ENCODE measurements around the gene SPECC1.
"Not testable (repeated sequence)": the region's sequence is repeated elsewhere in the genome, so short reads cannot be mapped to it uniquely, and the experiment has no call there.

SPECC1 gene

GRCh38 chr17:20089756-20090547, 80.8 kb downstream of the SPECC1 start:
- Histone ChIP-seq H3K4me3 (ENCODE audit: low read length) (no peak overlapping the region), H3K9me3 (ENCODE audit: control insufficient read depth, low read depth, low read length) (no peaks in the 10 kb centered on the region), H3K9ac (ENCODE audit: low read length) (no peak overlapping the region), H3K36me3 (ENCODE audit: control insufficient read depth, low read depth, low read length) (no peaks in the 10 kb centered on the region), H3K27me3 (ENCODE audit: control insufficient read depth, insufficient read depth, low read length) (no peaks in the 10 kb centered on the region), H3K27ac (ENCODE audit: low read length) (no peak overlapping the region), H3K4me1 (ENCODE audit: control insufficient read depth, low read depth, low read length) (peaks cover 23% of the 10 kb centered on the region)

DNA sequence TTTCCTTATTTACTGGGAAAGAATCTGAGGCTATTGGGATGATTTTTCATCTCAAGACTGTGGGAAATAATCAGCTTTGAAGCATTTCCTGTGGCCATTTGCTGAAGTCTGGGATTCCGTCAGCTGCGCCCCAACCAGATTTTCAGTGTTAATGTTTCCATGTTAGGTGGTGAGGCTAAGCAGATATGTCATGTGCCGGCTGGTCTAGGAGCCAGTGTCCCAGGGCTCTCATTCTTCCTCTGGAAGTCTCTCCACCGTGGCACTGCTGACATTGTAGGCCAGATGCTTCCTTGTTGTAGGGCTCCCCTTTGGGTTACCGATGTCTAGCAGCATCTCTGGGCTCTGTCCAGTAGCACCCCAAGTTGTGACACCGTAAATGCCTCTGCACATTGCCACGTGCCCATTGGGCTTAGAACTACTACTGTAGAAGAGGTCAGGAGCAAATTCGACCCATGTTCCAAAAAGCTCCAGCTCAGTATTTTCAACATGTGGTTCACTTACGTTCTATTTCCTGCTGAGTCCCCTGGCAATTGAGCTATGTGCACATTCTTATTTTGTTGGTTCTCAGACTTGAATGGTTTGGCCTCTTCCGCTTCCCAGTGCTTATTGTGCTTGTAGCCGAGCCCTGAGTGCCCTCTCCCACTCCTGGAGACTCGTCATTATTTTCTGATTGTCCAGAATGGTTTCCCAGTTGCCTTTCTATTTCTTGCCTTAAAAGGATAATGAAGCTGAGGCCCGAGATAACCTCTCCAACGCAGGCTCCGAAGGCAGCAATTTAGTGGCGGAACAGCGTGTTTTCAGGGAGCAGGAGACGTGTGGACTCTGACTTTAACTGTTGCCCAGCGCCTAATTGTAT, 82.2 kb downstream of the SPECC1 start:
- no peak overlapping the region for H3K27ac ChIP-seq (ENCODE audit: low read length)
- no peaks in the 10 kb centered on the region for H3K27me3 ChIP-seq (ENCODE audit: control insufficient read depth, insufficient read depth, low read length)

DNA sequence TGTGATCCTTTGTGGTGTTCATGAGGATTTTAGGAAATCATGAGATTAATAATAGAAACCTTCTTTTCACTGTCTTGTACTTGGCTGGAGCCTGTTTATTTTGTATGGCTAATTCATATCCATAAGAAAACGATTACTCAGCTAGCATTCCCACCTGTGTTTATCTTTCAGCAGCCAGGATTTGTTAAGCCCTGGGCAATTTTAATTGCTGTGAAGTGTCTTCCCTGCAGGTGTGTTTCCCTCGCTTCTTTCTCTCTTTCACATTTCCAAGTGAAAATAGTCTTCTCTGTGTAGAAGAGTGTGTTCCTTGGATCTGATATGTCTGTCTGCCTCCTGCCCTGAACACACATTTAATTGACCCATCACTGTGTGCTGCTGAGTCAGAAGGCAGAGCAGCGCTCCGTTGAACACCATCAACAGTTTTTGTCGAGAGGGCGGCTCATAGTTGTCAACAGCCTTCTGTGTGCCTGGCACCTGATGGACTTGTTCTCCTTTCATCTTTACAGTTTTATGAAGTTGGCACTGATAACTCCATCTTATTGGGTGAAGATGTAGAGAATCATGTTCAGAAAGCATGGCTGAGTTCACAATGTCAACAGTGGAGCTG, 83.2 kb downstream of the SPECC1 start:
- Histone ChIP-seq H3K27ac (ENCODE audit: low read length) (no peak overlapping the region), H3K36me3 (ENCODE audit: control insufficient read depth, low read depth, low read length) (no peaks in the 10 kb centered on the region), H3K4me3 (ENCODE audit: low read length) (no peak overlapping the region), H3K9me3 (ENCODE audit: control insufficient read depth, low read depth, low read length) (no peaks in the 10 kb centered on the region), H3K9ac (ENCODE audit: low read length) (no peak overlapping the region), H3K27me3 (ENCODE audit: control insufficient read depth, insufficient read depth, low read length) (no peaks in the 10 kb centered on the region), H3K4me1 (ENCODE audit: control insufficient read depth, low read depth, low read length) (peaks cover 23% of the 10 kb centered on the region)

More for the DNA sequence above, 82.2 kb downstream of the SPECC1 start:
- no peak overlapping the region for H3K9ac ChIP-seq (ENCODE audit: low read length)
- peaks cover 23% of the 10 kb centered on the region for H3K4me1 ChIP-seq (ENCODE audit: control insufficient read depth, low read depth, low read length)
- H3K9me3 ChIP-seq (ENCODE audit: control insufficient read depth, low read depth, low read length): no peaks in the 10 kb centered on the region
- H3K4me3 ChIP-seq (ENCODE audit: low read length): no peak overlapping the region
- no peaks in the 10 kb centered on the region for H3K36me3 ChIP-seq (ENCODE audit: control insufficient read depth, low read depth, low read length)

DNA sequence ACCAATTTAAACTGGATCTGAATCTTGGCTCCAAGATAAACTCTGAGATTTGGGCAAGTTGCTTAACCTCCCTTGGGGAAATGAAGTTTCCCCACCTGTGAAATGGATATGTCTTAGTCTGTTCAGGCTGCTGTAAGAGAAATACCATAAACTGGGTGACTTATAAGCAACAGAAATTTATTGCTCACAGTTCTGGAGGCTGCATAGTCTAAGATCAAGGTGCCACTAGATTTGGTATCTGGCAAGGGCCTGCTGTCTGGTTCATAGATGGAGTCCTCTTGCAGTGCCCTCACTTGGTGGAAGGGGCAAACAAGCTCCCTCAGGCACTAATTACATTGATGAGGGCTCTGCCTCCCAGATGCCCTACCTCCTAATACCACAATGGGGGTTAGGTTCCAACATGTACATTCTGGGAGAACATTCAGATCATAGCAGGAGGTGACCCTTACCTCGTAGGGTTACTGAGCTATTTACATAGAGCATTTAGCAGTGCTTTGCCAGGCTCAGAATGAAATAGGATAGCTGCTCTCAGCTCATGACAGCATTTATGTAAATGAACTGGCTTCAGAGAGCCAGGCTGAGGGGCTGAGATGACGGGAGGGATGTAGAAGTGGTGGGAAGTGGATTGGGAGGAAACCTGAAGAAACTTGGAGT, 83.9 kb downstream of the SPECC1 start:
- H3K9ac ChIP-seq (ENCODE audit: low read length): no peak overlapping the region

DNA sequence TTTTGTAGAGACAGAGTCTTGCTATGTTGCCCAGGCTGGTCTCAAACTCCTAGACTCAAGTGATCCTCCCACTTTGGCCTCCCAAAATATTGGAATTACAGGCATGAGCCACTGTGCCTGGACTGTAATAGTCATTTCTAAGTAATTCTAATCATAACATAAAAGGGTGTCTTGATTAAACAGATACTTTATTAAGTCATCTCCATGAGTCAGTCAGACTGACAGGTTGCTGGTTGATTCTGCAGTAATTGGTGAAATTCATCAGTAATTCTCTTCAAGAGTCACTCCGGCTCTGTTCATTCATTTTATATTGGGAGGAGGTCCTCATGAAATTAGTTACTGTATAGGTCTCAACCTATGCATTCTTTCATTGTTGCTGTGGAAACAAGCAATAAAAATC, 85.6 kb downstream of the SPECC1 start:
- peaks cover 23% of the 10 kb centered on the region for H3K4me1 ChIP-seq (ENCODE audit: control insufficient read depth, low read depth, low read length)

More for the DNA sequence above, 83.9 kb downstream of the SPECC1 start:
- Histone ChIP-seq H3K4me1 (ENCODE audit: control insufficient read depth, low read depth, low read length) (peaks cover 23% of the 10 kb centered on the region), H3K27ac (ENCODE audit: low read length) (no peak overlapping the region), H3K27me3 (ENCODE audit: control insufficient read depth, insufficient read depth, low read length) (no peaks in the 10 kb centered on the region), H3K36me3 (ENCODE audit: control insufficient read depth, low read depth, low read length) (no peaks in the 10 kb centered on the region), H3K9me3 (ENCODE audit: control insufficient read depth, low read depth, low read length) (no peaks in the 10 kb centered on the region), H3K4me3 (ENCODE audit: low read length) (no peak overlapping the region)

DNA sequence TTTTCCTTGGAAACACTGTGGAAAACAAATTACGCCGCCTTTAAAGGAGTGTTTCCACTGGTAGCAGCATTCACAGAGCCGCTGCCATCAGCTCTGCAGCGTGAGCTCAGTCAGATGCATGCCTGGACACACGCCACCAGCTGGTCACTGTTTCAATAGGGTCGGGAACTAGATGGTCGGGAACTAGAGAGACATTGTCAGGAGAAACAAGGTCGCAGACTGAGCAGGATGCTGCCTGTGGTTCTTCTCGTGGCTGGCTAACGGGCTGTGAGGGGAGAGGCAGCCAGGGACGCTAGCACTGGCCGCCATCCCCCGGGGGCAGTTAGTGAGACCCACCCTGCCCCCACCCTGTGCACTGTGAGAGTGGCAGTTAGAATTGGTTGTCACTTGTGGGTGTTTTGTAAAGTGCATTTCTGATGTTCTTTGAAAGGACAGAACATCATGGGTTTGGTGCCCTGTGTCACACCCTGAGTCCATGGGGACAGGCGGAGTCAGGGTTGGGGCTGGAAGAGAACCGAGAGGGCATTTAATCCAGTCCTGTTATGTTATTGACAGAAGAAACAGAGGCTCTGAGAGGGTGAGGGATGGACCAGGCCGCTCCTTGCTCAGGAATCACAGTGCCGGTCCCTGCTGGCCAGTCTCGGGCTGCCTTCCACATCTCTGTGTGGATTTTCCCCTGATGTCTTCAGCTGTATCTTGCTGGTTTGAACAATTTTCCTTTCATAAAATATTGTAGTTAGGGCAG, 86.3 kb downstream of the SPECC1 start:
- peaks cover 23% of the 10 kb centered on the region for H3K4me1 ChIP-seq (ENCODE audit: control insufficient read depth, low read depth, low read length)
- H3K9me3 ChIP-seq (ENCODE audit: control insufficient read depth, low read depth, low read length): no peaks in the 10 kb centered on the region
- no peak overlapping the region for H3K9ac ChIP-seq (ENCODE audit: low read length)
- no peaks in the 10 kb centered on the region for H3K36me3 ChIP-seq (ENCODE audit: control insufficient read depth, low read depth, low read length)
- no peak overlapping the region for H3K27ac ChIP-seq (ENCODE audit: low read length)
- H3K4me3 ChIP-seq (ENCODE audit: low read length): no peak overlapping the region
- no peaks in the 10 kb centered on the region for H3K27me3 ChIP-seq (ENCODE audit: control insufficient read depth, insufficient read depth, low read length)

More for the DNA sequence above, 85.6 kb downstream of the SPECC1 start:
- Histone ChIP-seq H3K36me3 (ENCODE audit: control insufficient read depth, low read depth, low read length) (no peaks in the 10 kb centered on the region), H3K27ac (ENCODE audit: low read length) (no peak overlapping the region), H3K4me3 (ENCODE audit: low read length) (no peak overlapping the region), H3K9ac (ENCODE audit: low read length) (no peak overlapping the region), H3K27me3 (ENCODE audit: control insufficient read depth, insufficient read depth, low read length) (no peaks in the 10 kb centered on the region), H3K9me3 (ENCODE audit: control insufficient read depth, low read depth, low read length) (no peaks in the 10 kb centered on the region)

DNA sequence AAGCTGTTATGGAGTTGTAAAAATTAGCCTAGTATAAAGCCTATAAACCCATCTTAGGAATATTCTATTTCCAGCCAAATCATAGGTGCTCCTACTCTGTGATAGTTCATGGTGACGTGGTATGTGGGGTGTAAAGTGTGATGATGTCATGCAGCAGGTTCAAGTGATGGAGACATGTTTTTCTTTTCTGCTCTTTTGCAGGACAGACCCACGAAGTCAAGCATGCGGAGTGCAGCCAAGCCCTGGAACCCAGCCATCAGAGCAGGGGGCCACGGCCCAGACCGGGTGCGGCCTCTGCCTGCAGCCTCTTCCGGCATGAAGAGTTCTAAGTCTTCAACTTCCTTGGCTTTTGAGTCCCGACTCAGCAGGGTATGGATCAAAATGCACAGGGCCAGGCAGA, 87.3 kb downstream of the SPECC1 start:
- no peaks in the 10 kb centered on the region for H3K9me3 ChIP-seq (ENCODE audit: control insufficient read depth, low read depth, low read length)
- no peak overlapping the region for H3K9ac ChIP-seq (ENCODE audit: low read length)
- H3K4me3 ChIP-seq (ENCODE audit: low read length): no peak overlapping the region
- H3K27ac ChIP-seq (ENCODE audit: low read length): no peak overlapping the region
- no peaks in the 10 kb centered on the region for H3K36me3 ChIP-seq (ENCODE audit: control insufficient read depth, low read depth, low read length)
- peaks cover 20% of the 10 kb centered on the region for H3K4me1 ChIP-seq (ENCODE audit: control insufficient read depth, low read depth, low read length)
- H3K27me3 ChIP-seq (ENCODE audit: control insufficient read depth, insufficient read depth, low read length): no peaks in the 10 kb centered on the region

DNA sequence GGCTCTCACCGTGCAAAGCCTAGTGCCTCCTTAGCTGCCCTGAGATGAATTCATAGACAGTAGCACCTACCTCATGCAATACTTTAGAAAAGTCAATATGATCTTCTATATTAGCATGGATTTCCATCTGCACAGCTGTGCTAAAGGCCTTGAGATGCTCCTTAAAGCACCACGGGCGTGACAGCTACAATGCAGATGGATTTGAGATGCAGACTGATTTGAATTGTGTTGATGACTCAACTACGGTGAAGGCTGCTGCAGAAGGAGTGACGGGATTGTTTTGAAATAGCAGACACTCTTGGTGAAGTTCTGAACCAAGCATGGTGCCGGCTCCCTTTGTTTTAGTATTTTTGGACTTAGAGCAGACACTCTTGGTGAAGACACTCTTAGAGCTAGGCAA, 88.2 kb downstream of the SPECC1 start:
- H3K4me3 ChIP-seq (ENCODE audit: low read length): no peak overlapping the region
- H3K27me3 ChIP-seq (ENCODE audit: control insufficient read depth, insufficient read depth, low read length): no peaks in the 10 kb centered on the region
- no peak overlapping the region for H3K9ac ChIP-seq (ENCODE audit: low read length)
- peaks cover 11% of the 10 kb centered on the region for H3K4me1 ChIP-seq (ENCODE audit: control insufficient read depth, low read depth, low read length)
- no peaks in the 10 kb centered on the region for H3K36me3 ChIP-seq (ENCODE audit: control insufficient read depth, low read depth, low read length)
- no peak overlapping the region for H3K27ac ChIP-seq (ENCODE audit: low read length)
- H3K9me3 ChIP-seq (ENCODE audit: control insufficient read depth, low read depth, low read length): no peaks in the 10 kb centered on the region

DNA sequence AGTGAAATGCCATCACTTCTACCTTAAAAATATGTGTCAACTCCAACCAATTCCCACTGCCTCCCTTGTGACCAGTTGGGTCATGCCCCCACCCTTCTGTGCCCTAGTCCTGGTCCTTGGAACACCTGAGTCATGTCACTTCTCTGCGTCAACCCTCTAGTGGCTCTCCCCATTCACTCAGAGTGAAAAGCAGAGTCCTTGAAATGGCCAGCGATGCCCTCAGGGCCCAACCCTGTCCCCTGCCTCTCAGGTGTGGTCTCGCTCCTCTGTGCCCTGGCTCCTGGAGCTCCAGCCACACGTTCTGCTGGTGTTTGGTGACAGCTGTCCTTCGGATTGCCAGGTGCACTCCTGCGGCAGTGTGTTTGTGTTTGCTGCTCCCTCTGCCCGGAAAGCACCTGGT, 89.2 kb downstream of the SPECC1 start:
- no peak overlapping the region for H3K27ac ChIP-seq (ENCODE audit: low read length)
- no peaks in the 10 kb centered on the region for H3K27me3 ChIP-seq (ENCODE audit: control insufficient read depth, insufficient read depth, low read length)
- H3K4me1 ChIP-seq (ENCODE audit: control insufficient read depth, low read depth, low read length): peaks cover 1% of the 10 kb centered on the region
- H3K9me3 ChIP-seq (ENCODE audit: control insufficient read depth, low read depth, low read length): no peaks in the 10 kb centered on the region
- no peak overlapping the region for H3K4me3 ChIP-seq (ENCODE audit: low read length)
- no peaks in the 10 kb centered on the region for H3K36me3 ChIP-seq (ENCODE audit: control insufficient read depth, low read depth, low read length)
- H3K9ac ChIP-seq (ENCODE audit: low read length): no peak overlapping the region

GRCh38 chr17:20100806-20101205, 91.6 kb downstream of the SPECC1 start:
- H3K36me3 ChIP-seq (ENCODE audit: control insufficient read depth, low read depth, low read length); H3K9me3 ChIP-seq (ENCODE audit: control insufficient read depth, low read depth, low read length); H3K9ac ChIP-seq (ENCODE audit: low read length); H3K27ac ChIP-seq (ENCODE audit: low read length); H3K4me1 ChIP-seq (ENCODE audit: control insufficient read depth, low read depth, low read length); H3K4me3 ChIP-seq (ENCODE audit: low read length); H3K27me3 ChIP-seq (ENCODE audit: control insufficient read depth, insufficient read depth, low read length): not testable (repeated sequence)

Data from iPS-18a (cell line).